Measurements from ENCODE around the gene TYMS. TPM values are rescaled to one million over a fixed set of nuclear protein-coding genes. Genes with fewer than 3 reads are reported as not detected.

TYMS gene
- 37.3 and 37.4 TPM in 2 replicates for total RNA-seq (2014; rRNA removed; shearing (Covaris generic))

DNA sequence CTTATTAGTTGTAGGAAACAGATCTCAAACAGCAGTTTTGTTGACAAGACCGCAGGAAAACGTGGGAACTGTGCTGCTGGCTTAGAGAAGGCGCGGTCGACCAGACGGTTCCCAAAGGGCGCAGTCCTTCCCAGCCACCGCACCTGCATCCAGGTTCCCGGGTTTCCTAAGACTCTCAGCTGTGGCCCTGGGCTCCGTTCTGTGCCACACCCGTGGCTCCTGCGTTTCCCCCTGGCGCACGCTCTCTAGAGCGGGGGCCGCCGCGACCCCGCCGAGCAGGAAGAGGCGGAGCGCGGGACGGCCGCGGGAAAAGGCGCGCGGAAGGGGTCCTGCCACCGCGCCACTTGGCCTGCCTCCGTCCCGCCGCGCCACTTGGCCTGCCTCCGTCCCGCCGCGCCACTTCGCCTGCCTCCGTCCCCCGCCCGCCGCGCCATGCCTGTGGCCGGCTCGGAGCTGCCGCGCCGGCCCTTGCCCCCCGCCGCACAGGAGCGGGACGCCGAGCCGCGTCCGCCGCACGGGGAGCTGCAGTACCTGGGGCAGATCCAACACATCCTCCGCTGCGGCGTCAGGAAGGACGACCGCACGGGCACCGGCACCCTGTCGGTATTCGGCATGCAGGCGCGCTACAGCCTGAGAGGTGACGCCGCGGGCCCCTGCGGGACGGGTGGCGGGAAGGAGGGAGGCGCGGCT, at the start of gene TYMS:
TYMS (plus strand) TSS at position 343 of the 690 bp plus-strand sequence; CDS start at position 433, 90 bp downstream.

DNA sequence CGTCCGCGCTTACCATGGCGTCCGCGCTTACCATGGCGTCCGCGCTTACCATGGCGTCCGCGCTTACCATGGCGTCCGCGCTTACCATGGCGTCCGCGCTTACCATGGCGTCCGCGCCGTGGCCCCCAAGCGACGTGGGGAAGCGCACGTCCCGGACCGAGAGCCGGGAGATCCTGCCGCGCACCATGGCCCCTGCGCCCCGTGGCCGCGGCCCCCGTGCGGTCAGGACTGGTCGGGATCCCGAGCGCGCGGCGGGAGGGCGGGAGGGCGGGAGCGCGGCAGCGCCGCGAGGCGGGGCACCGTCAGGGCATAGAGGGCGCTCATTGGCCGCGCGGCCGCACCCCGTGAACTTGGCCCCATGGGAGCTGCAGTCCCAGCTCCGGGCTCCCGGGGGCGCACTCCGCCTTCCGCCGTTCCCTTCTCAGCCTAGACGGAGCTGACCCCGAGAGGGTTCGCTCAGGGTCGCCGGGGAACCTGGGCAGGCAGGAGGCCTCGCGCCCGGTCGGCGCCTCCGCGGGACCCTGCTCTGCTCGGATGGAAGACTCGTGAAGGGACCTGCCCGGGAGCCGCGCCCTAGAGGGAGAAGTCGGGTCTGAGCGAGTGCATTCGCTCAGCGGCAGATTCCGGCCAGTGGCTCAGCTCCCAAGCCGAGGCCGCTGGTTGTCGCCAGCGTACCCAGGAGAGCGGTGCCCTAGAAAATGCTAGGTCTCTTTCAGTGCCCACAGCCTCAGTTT, 55.1 kb downstream of the TYMS start, which contains the start of gene ENOSF1:
ENOSF1 (minus strand) TSS at position 230 of the 734 bp plus-strand sequence; CDS start at position 187, 43 bp downstream.

Other genes with a start within 250 kb of the TYMS start
- gene COLEC12, start 157.0 kb upstream of the TYMS start, total RNA-seq (2014; rRNA removed; shearing (Covaris generic)) = 1.9 and 2.4 TPM in 2 replicates
- not detected in 2 replicates for gene CETN1, start 77.3 kb upstream of the TYMS start, total RNA-seq (2014; rRNA removed; shearing (Covaris generic))
- gene CLUL1, start 60.7 kb upstream of the TYMS start, total RNA-seq (2014; rRNA removed; shearing (Covaris generic)) = not detected in 2 replicates
- 42.6 and 48.6 TPM in 2 replicates for gene ENOSF1, start 55.0 kb downstream of the TYMS start, total RNA-seq (2014; rRNA removed; shearing (Covaris generic))
- gene YES1, start 154.6 kb downstream of the TYMS start, total RNA-seq (2014; rRNA removed; shearing (Covaris generic)) = 43.3 and 45.5 TPM in 2 replicates
- gene ADCYAP1, start 247.2 kb downstream of the TYMS start, total RNA-seq (2014; rRNA removed; shearing (Covaris generic)) = 0.11 and 0.49 TPM in 2 replicates

Measured in A375 (cell line).